Esophagus muscularis mucosa (tissue), 4 donors: ENCODE measurements around the gene PSMD9. TPM values are rescaled to one million over a fixed set of nuclear protein-coding genes. Genes with fewer than 3 reads are reported as not detected.

Source experiments
- DNase-seq: peaks from one replicate; pipeline ENCODE4 v3.0.0-alpha.2; 2017; ENCODE audit errors: extremely low spot score
- H3K27ac ChIP-seq, 4 donors: fragments of 200-600 bp; sonication (generic); replicated peaks in 1 of 4; 1 replicate in 3 of 4; 2 replicates in 1 of 4; pipeline ENCODE4 v1.5.1; 2016 to 2019; ENCODE audit warnings: mild to moderate bottlenecking in 1 of 4
- H3K27me3 ChIP-seq, 4 donors: fragments of 200-600 bp; sonication (generic); one replicate each; pipeline versions ENCODE4 v1.5.1 to v1.6.0; 2016 to 2019
- H3K36me3 ChIP-seq, 4 donors: fragments of 200-600 bp; sonication (generic); one replicate each; pipeline ENCODE4 v1.5.1; 2016 to 2019
- H3K4me1 ChIP-seq, 4 donors: fragments of 200-600 bp; sonication (generic); one replicate each; pipeline ENCODE4 v1.5.1; 2016 to 2019
- H3K4me3 ChIP-seq, 4 donors: fragments of 200-600 bp; sonication (generic); 1 replicate in 2 of 4; 2 replicates in 2 of 4; pipeline ENCODE4 v1.5.1; 2016 to 2019; ENCODE audit warnings: mild to moderate bottlenecking in 4 of 4, moderate library complexity in 1 of 4
- H3K9me3 ChIP-seq, 4 donors: fragments of 200-600 bp; sonication (generic); 1 replicate in 3 of 4; 2 replicates in 1 of 4; pipeline ENCODE4 v1.5.1; 2016 to 2019
- EP300 ChIP-seq: sonication (generic); formaldehyde crosslinking; IDR thresholded peaks from one replicate; pipeline ENCODE4 v1.6.1; 2017; ENCODE audit warnings: antibody characterized with exemption
- POLR2A ChIP-seq: fragments of 450-650 bp; IDR thresholded peaks from one replicate; pipeline ENCODE4 v1.6.1; 2017; ENCODE audit warnings: antibody characterized with exemption, moderate library complexity, mild to moderate bottlenecking, low read depth
- POLR2AphosphoS5 ChIP-seq, 2 donors: sonication (generic); formaldehyde crosslinking; IDR thresholded peaks; one replicate each; pipeline ENCODE4 v1.6.1; 2017; ENCODE audit warnings: antibody characterized with exemption in 2 of 2
- WGBS: methylation state at CpG from one replicate; pipeline ENCODE4 v1.1.5; 2018; 5-methylcytosine and 5-hydroxymethylcytosine counted together
- intact Hi-C: fragments of 100-400 bp; cut with DNase I; formaldehyde crosslinking; loops from one replicate; pipeline ENCODE4 v1.15.1; 2023
- total RNA-seq, 4 donors: library from RNA; depleted of rRNA; stranded (reverse); fragments of >200 nt; gene quantifications; one replicate each; pipeline versions ENCODE4 v1.1.0 to v1.2.1, GENCODE V29; 2016
- TF ChIP-seq, protein P1 (sequence below), 3 experiments: fragments of 200-600 bp in 2 of 3; fragments of 450-650 bp in 1 of 3; sonication (generic) in 2 of 3; IDR thresholded peaks; one replicate each; pipeline ENCODE4 v1.5.1; 2017 to 2019; ENCODE audit warnings: antibody characterized with exemption in 3 of 3, mild to moderate bottlenecking in 2 of 3, moderate library complexity in 1 of 3

Gene PSMD9
- total RNA-seq, 4 donors from 2014 or later, result 22.4 to 63.7 (median 44.4) TPM

DNA sequence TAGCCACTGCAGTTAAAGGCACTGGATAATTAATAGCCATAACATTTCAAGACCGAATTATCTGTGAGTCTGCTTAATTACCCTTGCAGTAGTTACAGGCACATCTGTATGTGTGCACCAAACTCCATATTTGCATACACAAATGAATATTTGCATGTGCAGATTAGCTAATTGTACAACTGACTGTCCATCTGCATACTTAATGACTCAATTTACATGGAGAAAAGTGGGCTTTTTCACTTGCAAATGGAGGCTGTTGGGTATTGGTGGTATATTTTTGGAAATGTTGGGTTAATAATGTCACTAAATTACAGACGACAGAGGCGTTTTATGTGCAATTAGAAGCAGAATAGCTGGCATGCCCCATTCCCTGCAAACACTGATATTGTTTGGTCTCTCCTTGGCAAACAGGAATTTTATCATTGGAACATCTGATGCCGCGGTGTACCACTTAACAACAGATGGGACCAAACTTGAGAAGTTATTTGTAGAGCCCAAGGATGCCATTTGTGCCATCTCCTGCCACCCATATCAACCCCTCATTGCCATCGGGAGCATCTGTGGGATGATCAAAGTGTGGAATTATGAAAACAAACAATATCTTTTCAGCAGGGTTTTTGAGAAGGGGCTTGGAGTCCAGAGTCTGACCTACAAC lies 69.4 kb downstream of the PSMD9 start:
- H3K4me1 ChIP-seq, result peaks cover 0 to 3% (median 0%) of the 10 kb centered on the region in 4 donors
- WGBS, result 88% methylated on average over 6 of the region's 6 CpGs

DNA sequence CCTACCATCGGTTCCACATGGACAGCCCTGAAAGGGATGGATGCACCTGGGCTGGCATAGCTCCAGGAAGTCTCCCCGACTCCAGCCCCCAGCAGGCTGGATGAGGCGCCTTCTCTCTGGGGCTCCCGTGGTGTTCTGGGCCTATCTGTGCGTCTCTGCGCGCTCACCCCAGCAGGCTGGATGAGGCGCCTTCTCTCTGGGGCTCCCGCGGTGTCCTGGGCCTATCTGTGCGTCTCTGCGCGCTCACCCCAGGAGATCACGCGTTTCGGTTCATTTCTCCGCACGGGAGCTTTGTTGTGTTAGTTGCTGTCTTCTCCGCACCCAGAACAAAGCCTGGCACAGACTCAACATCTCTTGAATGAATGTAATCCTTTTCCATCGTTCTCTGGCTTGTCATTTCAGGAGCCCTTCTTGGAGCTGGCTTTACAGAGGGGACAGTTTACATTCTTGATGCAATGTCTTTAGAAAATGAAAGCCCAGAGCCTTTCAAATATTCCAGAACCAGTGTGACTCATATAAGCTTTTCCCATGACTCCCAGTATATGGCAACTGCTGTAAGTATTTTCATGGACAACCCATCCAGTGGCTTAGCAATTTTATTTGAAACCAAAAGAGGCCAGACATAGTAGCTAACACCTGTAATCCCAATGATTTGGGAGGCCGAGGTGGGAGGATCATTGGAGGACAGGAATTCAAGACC lies 70.1 kb downstream of the PSMD9 start:
- H3K36me3 ChIP-seq, result no peaks in the 10 kb centered on the region
- TF ChIP-seq POLR2AphosphoS5 (IDR thresholded peaks at IDR 0.05) (no peak), EP300 (no peak), POLR2A (no peak)
- TF ChIP-seq, protein P1, sequence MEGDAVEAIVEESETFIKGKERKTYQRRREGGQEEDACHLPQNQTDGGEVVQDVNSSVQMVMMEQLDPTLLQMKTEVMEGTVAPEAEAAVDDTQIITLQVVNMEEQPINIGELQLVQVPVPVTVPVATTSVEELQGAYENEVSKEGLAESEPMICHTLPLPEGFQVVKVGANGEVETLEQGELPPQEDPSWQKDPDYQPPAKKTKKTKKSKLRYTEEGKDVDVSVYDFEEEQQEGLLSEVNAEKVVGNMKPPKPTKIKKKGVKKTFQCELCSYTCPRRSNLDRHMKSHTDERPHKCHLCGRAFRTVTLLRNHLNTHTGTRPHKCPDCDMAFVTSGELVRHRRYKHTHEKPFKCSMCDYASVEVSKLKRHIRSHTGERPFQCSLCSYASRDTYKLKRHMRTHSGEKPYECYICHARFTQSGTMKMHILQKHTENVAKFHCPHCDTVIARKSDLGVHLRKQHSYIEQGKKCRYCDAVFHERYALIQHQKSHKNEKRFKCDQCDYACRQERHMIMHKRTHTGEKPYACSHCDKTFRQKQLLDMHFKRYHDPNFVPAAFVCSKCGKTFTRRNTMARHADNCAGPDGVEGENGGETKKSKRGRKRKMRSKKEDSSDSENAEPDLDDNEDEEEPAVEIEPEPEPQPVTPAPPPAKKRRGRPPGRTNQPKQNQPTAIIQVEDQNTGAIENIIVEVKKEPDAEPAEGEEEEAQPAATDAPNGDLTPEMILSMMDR (IDR thresholded peaks at IDR 0.05), result no peak
- no peak for DNase-seq
- 76% methylated on average over 21 of the region's 21 CpGs for WGBS
- peak overlapping the region in 1 of 4 donors; percentile 26 for H3K27ac ChIP-seq
- intact Hi-C loops, result no loop called here
- H3K4me1 ChIP-seq, result peaks cover 0 to 3% (median 0%) of the 10 kb centered on the region in 4 donors
- no peaks in the 10 kb centered on the region for H3K9me3 ChIP-seq
- H3K27me3 ChIP-seq, result no peaks in the 10 kb centered on the region
- H3K4me3 ChIP-seq, result no peak overlapping the region

More for the DNA sequence above, 69.4 kb downstream of the PSMD9 start:
- DNase-seq, result no peak
- no peaks in the 10 kb centered on the region for H3K27me3 ChIP-seq
- H3K4me3 ChIP-seq, result no peak overlapping the region
- H3K27ac ChIP-seq, result no peak overlapping the region
- intact Hi-C loops, result no loop called here
- H3K9me3 ChIP-seq, result no peaks in the 10 kb centered on the region
- no peaks in the 10 kb centered on the region for H3K36me3 ChIP-seq
- no peak for TF ChIP-seq POLR2A
- no peak for TF ChIP-seq POLR2AphosphoS5 (IDR thresholded peaks at IDR 0.05)
- TF ChIP-seq, protein P1 (IDR thresholded peaks at IDR 0.05), result no peak
- no peak for TF ChIP-seq EP300

- intact Hi-C loops, result no loop called here
- 90% methylated on average over 7 of the region's 7 CpGs for WGBS
- Histone ChIP-seq H3K4me1 (peaks cover 5 to 11% (median 10%) of the 10 kb centered on the region in 4 donors), H3K36me3 (no peaks in the 10 kb centered on the region), H3K27me3 (no peaks in the 10 kb centered on the region), H3K27ac (no peak overlapping the region), H3K9me3 (no peaks in the 10 kb centered on the region), H3K4me3 (no peak overlapping the region)
- TF ChIP-seq, protein P1 (IDR thresholded peaks at IDR 0.05), result no peak
- TF ChIP-seq EP300 (no peak), POLR2A (no peak), POLR2AphosphoS5 (IDR thresholded peaks at IDR 0.05) (no peak)
- DNase-seq, result no peak
These were observed 72.0 kb downstream of the PSMD9 start for GRCh38 chr12:121960541-121960940.

DNA sequence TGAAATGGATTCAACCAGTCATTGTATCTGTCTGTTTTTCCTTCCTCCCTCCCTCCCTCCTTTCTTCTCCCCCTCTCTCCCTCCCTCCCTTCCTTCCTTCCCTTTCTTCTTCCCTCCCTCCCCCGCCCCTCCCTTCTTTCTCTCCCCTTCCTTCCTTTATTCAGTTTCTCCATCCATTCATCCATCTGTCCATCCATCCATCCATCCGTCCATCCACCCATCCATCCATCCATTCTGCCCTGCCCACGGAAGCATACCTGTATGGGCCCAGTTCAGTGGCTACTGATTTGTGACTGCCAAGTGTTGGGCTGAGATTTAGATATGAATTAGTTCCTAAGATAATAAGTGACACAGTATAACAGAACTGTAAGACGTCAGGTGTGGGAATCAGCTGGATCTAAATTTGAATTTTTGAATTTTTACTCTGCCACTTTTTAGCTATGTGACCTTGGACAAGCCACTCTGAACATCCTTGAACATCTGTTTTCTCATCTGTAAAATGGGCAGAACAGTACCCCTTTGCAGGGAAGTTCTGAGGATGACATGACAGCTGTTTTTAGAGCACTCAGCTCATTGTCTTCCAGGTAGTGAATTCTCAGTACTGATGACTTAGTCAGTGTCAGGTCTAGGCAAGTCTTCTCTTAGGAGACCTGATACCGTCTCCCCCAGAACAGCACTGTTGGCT lies 72.7 kb downstream of the PSMD9 start:
- H3K9me3 ChIP-seq, result no peaks in the 10 kb centered on the region
- TF ChIP-seq POLR2AphosphoS5 (IDR thresholded peaks at IDR 0.05), result no peak
- no peak for TF ChIP-seq EP300
- TF ChIP-seq, protein P1 (IDR thresholded peaks at IDR 0.05), result no peak
- no peak for TF ChIP-seq POLR2A
- H3K4me3 ChIP-seq, result no peak overlapping the region
- no peaks in the 10 kb centered on the region for H3K27me3 ChIP-seq
- H3K4me1 ChIP-seq, result peaks cover 8 to 15% (median 11%) of the 10 kb centered on the region in 4 donors
- 96% methylated on average over 5 of the region's 5 CpGs for WGBS
- intact Hi-C loops, result no loop called here
- no peak overlapping the region for H3K27ac ChIP-seq
- H3K36me3 ChIP-seq, result no peaks in the 10 kb centered on the region
- DNase-seq, result no peak
